Effector memory CD4-positive, alpha-beta T cell (primary cell): ENCODE measurements around the gene NFIB.

Source experiments
- DNase-seq, 3 donors: peaks; one replicate each; pipeline ENCODE4 v3.0.0-alpha.2; 2020
- H3K27ac ChIP-seq: 2 replicates; pipeline ENCODE4 v1.7.0; 2013; ENCODE audit warnings: mild to moderate bottlenecking, low read length, moderate library complexity; ENCODE audit not compliant: insufficient read depth, poor library complexity, severe bottlenecking
- H3K27me3 ChIP-seq: replicated peaks from 2 replicates; pipeline ENCODE4 v1.7.0; 2013; ENCODE audit warnings: mild to moderate bottlenecking, low read length; ENCODE audit not compliant: insufficient read depth, control insufficient read depth, poor library complexity, severe bottlenecking
- H3K36me3 ChIP-seq: 2 replicates; pipeline ENCODE4 v1.7.0; 2013; ENCODE audit warnings: mild to moderate bottlenecking, low read length, moderate library complexity; ENCODE audit not compliant: control insufficient read depth, insufficient read depth
- H3K4me1 ChIP-seq: 2 replicates; pipeline ENCODE4 v1.7.0; 2013; ENCODE audit warnings: low read length, mild to moderate bottlenecking; ENCODE audit not compliant: control insufficient read depth, insufficient read depth, poor library complexity, severe bottlenecking
- H3K4me3 ChIP-seq: 2 replicates; pipeline ENCODE4 v1.7.0; 2013; ENCODE audit warnings: low read length, low read depth, mild to moderate bottlenecking; ENCODE audit not compliant: insufficient read depth, poor library complexity, severe bottlenecking
- H3K9me3 ChIP-seq: 2 replicates; pipeline ENCODE4 v1.7.0; 2013; ENCODE audit warnings: mild to moderate bottlenecking, low read length, moderate library complexity; ENCODE audit not compliant: control insufficient read depth

Gene NFIB

DNA sequence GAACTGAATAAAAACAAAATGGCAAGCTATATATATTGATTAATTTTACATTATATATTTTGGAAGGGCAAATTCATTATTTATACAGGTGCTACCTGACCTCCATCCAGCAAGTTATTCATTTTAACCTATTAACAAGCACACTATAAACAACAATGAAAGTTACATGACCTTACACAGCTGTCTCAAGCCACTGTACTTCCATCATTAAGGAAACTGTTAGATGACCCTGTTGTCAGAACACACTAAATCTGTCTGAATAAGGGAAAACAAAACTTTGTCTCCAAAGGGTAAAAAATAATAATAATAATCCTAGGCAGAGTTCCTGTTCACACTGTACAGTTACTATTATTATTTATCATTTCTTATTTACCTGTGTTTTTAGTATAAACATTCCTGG is 44.0 kb downstream of the NFIB start:
- no peak overlapping the region for H3K4me3 ChIP-seq
- H3K9me3 ChIP-seq, result no peaks in the 10 kb centered on the region
- no peaks in the 10 kb centered on the region for H3K27me3 ChIP-seq
- H3K27ac ChIP-seq, result no peak overlapping the region
- DNase-seq, result no peak
- no peaks in the 10 kb centered on the region for H3K4me1 ChIP-seq
- no peaks in the 10 kb centered on the region for H3K36me3 ChIP-seq

DNA sequence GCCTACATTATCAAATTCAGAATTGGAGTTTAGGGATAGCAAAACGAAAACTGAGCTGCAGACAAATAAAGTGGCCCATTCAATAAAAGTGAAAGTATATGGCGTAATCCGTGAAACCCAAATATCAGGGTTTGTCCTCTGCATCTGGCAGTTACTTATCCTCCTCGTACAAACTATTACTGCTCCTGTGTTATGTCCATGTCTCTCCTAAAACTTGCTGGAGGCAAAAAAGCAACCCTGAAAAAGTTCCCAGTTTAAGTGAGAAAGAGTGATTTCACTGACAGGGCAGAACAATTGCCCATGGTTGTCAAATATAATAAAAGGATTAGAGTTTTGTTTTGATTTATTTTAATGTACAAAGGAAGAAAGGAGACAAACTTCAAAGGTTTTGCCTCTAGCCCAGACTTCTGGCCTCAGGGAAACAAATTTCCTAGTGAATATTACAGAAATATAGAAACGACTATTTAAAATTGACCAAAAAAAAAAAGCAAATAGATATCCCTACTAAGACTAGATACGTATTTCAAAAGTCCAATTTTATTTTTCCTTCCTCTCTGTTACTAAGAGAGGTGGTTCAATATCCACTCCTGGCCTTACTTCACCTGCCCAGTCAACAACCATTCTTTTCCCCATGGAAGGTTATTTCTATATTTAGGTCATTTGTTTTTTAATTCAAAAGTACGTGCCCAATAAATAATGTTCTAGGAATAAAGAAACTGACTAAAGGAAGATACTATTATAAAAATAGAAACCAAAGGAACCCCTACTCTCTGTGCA is 50.0 kb downstream of the NFIB start:
- no peaks in the 10 kb centered on the region for H3K4me1 ChIP-seq
- H3K36me3 ChIP-seq, result no peaks in the 10 kb centered on the region
- no peak overlapping the region for H3K27ac ChIP-seq
- H3K27me3 ChIP-seq, result no peaks in the 10 kb centered on the region
- no peak for DNase-seq
- H3K9me3 ChIP-seq, result no peaks in the 10 kb centered on the region
- H3K4me3 ChIP-seq, result no peak overlapping the region

DNA sequence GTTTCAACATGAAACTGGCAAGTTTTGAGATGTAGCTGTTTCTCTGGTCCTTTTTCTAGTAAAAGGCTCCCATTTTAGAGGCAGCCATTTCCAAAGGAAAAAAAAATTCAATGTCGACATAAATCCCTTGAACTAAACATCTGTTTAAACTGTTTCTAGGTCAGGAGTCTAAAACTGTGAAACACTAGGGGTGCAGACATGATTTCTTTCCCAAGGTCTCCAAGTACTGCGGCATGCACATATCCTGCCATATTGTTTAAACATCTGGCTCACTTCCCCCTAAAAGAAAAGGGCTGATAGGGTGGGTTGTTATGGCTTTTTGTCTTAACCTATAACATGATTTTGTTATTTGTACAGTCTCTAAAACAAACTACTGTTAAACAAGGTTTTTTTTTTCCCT is 51.1 kb downstream of the NFIB start:
- DNase-seq, result no peak
- H3K4me1 ChIP-seq, result no peaks in the 10 kb centered on the region

GRCh38 chr9:14261616-14262015 is 52.3 kb downstream of the NFIB start:
- no peaks in the 10 kb centered on the region for H3K27me3 ChIP-seq
- DNase-seq, result no peak
- no peak overlapping the region for H3K4me3 ChIP-seq
- no peaks in the 10 kb centered on the region for H3K36me3 ChIP-seq
- H3K27ac ChIP-seq, result no peak overlapping the region
- no peaks in the 10 kb centered on the region for H3K9me3 ChIP-seq
- no peaks in the 10 kb centered on the region for H3K4me1 ChIP-seq

More for the DNA sequence above, 51.1 kb downstream of the NFIB start:
- Histone ChIP-seq H3K27me3 (no peaks in the 10 kb centered on the region), H3K9me3 (no peaks in the 10 kb centered on the region), H3K36me3 (no peaks in the 10 kb centered on the region), H3K4me3 (no peak overlapping the region), H3K27ac (no peak overlapping the region)

GRCh38 chr9:14260101-14260500 is 53.8 kb downstream of the NFIB start:
- no peaks in the 10 kb centered on the region for H3K36me3 ChIP-seq
- no peaks in the 10 kb centered on the region for H3K27me3 ChIP-seq
- no peak overlapping the region for H3K4me3 ChIP-seq
- H3K4me1 ChIP-seq, result no peaks in the 10 kb centered on the region
- H3K9me3 ChIP-seq, result no peaks in the 10 kb centered on the region
- DNase-seq, result no peak
- no peak overlapping the region for H3K27ac ChIP-seq

DNA sequence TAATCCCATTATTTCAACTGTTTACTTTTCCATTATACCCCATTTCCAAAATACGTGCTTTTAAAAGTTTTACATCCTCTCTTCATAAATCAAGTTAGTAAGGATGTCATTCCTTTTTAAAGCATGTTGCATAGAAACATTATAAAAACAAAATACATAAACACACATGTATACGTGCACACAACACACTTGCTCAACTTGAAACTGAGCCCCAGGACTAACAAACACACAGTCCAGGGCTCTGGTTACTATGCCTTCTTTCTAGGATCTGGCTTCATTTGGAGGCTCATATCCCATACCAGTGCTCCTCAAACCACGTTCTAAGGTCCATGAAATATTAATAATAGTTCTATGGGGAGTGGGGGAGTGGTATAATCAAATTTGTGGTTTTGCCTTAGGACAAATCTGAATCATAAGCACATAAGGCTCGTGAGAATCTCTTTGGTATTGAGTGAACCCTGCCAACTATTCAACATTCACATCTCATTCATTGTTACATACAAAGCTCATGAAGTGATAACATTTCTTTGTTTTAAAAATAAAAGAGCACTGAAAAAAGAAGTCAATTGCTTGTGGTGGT is 55.2 kb downstream of the NFIB start:
- Histone ChIP-seq H3K4me3 (no peak overlapping the region), H3K9me3 (no peaks in the 10 kb centered on the region), H3K36me3 (no peaks in the 10 kb centered on the region), H3K4me1 (no peaks in the 10 kb centered on the region), H3K27me3 (no peaks in the 10 kb centered on the region), H3K27ac (no peak overlapping the region)
- no peak for DNase-seq

- H3K4me3 ChIP-seq, result no peak overlapping the region
- H3K9me3 ChIP-seq, result no peaks in the 10 kb centered on the region
- H3K36me3 ChIP-seq, result no peaks in the 10 kb centered on the region
- no peaks in the 10 kb centered on the region for H3K4me1 ChIP-seq
- H3K27me3 ChIP-seq, result no peaks in the 10 kb centered on the region
- no peak overlapping the region for H3K27ac ChIP-seq
- no peak for DNase-seq
Measured at GRCh38 chr9:14258156-14258555, 55.8 kb downstream of the NFIB start.

DNA sequence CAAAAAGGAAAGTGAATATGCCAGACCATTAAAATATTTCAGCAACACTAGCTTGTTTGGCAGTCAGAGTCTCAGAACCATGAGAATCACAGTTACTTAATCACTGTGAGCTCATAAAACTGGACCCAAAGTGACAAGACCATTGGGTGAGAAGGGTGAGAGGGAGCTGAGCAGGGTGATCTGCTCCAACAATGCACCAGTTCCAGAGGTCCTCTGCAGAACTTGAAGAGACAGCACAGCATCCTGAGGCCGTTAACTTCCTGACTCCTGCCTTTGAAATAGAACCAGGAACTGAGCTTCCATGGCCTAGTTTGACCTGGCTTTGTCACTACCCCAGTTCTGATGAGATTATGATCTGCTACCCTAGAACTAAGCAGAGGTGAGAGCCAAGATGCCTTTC is 57.4 kb downstream of the NFIB start:
- no peak for DNase-seq
- Histone ChIP-seq H3K4me1 (no peaks in the 10 kb centered on the region), H3K4me3 (no peak overlapping the region), H3K9me3 (no peaks in the 10 kb centered on the region), H3K27me3 (no peaks in the 10 kb centered on the region), H3K27ac (no peak overlapping the region), H3K36me3 (no peaks in the 10 kb centered on the region)

- H3K27me3 ChIP-seq, result no peaks in the 10 kb centered on the region
- H3K9me3 ChIP-seq, result no peaks in the 10 kb centered on the region
- H3K36me3 ChIP-seq, result no peaks in the 10 kb centered on the region
- no peak overlapping the region for H3K27ac ChIP-seq
- H3K4me1 ChIP-seq, result no peaks in the 10 kb centered on the region
- DNase-seq, result no peak
- no peak overlapping the region for H3K4me3 ChIP-seq
Measured at GRCh38 chr9:14251154-14252071, 62.5 kb downstream of the NFIB start.

- no peak for DNase-seq
- no peaks in the 10 kb centered on the region for H3K36me3 ChIP-seq
- no peak overlapping the region for H3K27ac ChIP-seq
- H3K27me3 ChIP-seq, result no peaks in the 10 kb centered on the region
- H3K4me3 ChIP-seq, result no peak overlapping the region
- no peaks in the 10 kb centered on the region for H3K4me1 ChIP-seq
- H3K9me3 ChIP-seq, result no peaks in the 10 kb centered on the region
Measured at GRCh38 chr9:14250794-14251153, 63.2 kb downstream of the NFIB start.
